GM21825 (cell line): ENCODE measurements around the gene TSPAN8.
"Not testable (repeated sequence)": the region's sequence is repeated elsewhere in the genome, so short reads cannot be mapped to it uniquely, and the experiment has no call there.

Experiments used
- ATAC-seq: cut with Tn5 transposase; IDR thresholded peaks from one replicate; pipeline ENCODE4 v1.9.1; 2021; ENCODE audit warnings: mild to moderate bottlenecking, moderate library complexity; ENCODE audit not compliant: unreplicated experiment

The TSPAN8 gene

GRCh38 chr12:71164568-71165197 lies 6.9 kb upstream of the TSPAN8 start:
- no peak for ATAC-seq

DNA sequence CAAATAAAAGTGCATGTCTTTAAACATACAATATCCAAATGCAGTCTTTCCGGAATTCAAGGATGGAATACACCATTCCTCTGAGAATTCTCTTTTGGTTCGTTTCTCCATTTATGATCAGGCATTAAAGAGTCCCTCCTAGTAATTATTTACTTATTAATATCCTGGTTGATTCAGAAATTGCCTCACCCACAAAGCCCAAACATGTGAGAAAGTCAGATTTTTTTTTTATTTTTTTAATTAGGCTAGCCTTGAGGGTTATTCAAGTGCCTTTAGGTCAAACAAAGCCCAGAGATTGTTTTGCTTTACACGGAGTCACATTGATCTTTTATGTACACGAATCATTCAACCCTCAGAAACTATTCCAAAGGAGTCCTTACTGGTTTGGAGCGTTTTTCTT lies 6.4 kb upstream of the TSPAN8 start:
- no peak for ATAC-seq

DNA sequence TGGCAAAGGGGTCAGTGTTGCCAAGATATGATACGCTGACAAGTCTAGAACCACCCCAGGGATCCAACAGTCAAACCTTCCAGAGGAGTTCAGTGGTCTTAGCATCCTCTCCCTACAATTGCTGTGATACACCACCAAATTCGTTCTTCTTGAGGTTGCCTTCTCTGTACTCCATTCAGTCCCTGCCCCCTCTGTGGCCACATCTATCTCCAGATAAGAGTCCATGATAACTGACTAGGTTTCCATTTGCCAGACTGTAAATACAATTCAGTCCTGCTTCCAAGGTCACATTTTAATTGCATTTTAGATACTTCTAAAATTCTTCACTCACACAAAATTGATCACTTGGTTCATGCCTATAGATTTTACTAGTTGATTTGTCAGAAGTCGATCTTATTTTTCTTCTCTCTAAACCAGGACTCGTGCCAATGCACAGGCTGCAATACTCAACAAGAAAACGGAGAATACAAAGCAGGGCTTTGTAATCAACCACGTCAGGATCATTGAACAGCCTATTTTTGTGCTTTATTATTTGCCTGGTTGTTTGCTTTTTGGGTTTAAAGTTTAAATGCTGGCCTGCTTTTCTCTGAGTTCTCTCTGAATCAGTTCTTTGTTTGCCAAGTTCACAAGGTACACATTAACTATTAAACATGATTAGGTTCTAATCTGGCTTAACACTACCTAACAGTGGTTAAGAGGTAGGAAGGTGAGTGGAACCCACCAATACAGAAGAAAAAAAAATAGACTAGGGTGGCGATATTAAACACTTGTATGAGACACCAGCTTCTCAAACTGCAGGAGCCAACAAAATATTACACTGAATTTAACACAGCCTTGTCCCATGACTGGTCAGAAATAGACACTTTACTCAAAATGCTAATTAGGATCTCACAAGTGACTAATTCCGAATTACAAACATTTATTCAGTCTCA lies 5.3 kb upstream of the TSPAN8 start:
- ATAC-seq: no peak

- no peak for ATAC-seq
Observed at GRCh38 chr12:71161591-71161990, 3.8 kb upstream of the TSPAN8 start.

DNA sequence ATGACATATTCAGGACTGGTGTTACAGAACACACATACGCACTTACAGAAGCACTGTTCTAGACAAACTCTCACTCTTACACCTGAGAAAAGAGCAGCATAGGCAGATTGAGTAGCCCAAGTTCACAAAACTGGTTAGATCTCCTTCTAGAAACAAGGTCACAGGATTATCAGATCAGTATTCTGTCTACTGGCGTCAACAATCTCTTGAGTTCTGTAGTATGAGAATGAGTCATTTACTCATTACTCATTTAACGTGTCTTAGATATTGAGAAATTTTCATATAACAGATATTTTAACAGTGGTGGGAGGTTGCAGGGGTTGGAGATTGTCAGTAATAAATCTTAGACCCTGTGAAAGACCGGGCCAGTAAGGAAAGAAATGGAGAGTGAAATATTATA lies 2.8 kb upstream of the TSPAN8 start:
- no peak for ATAC-seq

- ATAC-seq: no peak
Observed at GRCh38 chr12:71159878-71160277, 2.1 kb upstream of the TSPAN8 start.

- no peak for ATAC-seq
Observed at GRCh38 chr12:71159264-71159663, 1.5 kb upstream of the TSPAN8 start.

DNA sequence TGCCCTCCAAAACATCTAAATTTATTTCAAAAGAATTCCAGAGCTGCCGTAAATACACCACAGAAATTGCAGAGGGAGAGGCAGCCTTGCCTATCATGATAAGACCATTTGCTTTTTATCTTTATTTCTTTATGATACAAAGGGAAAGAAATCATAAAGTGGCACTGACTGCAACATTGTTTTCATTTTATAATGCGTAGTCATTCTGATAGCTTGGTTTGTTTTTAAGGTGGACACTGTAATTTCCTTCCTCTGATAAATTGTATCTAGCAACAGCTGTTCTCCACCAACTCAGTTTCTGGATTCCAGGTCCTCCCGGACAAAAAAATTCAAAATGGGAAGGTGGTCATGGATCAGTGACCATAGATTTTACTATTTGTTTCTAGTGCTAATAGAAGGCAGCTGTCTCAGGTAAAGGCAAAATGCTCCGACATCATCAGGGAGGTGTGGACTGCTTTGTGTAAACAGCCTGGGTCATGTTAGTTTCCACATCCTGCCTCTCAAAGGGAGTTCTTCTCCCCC lies 623 bp upstream of the TSPAN8 start:
- no peak for ATAC-seq

- ATAC-seq: no peak
Observed at GRCh38 chr12:71155225-71155624, 2.6 kb downstream of the TSPAN8 start.

DNA sequence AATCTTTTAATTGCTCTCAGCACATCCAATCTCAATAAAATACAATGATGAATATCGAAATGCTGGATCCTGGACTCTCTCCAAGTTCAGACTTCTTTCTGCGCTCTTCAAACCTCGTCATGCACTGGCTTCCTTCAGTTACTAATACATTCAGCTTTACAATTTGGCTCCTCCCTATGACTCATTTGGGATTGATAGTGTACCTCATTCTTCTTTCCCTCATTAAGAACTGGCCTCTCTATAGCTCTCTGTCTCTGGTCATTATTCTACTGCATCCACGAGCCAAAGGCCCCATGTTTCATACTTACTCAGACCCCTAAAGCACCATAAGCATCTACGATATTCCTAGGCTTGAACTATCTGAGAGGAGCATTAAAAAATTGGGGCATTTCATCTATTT lies 4.9 kb downstream of the TSPAN8 start:
- no peak for ATAC-seq

DNA sequence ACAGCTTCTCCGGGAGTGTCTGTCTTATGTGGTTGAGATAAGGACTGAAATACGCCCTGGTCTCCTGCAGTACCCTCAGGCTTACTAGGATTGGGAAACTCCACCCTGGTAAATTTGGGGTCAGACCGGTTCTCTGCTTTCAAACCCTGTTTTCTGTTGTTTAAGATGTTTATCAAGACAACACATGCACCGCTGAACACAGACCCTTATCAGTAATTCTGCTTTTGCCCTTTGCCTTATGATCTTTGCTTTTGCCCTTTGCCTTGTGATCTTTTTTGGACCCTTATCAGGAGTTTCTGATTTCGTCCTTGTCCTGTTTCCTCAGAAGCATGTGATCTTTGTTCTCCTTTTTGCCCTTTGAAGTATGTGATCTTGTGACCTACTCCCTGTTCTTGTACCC lies 7.8 kb downstream of the TSPAN8 start:
- not testable (repeated sequence) for ATAC-seq

DNA sequence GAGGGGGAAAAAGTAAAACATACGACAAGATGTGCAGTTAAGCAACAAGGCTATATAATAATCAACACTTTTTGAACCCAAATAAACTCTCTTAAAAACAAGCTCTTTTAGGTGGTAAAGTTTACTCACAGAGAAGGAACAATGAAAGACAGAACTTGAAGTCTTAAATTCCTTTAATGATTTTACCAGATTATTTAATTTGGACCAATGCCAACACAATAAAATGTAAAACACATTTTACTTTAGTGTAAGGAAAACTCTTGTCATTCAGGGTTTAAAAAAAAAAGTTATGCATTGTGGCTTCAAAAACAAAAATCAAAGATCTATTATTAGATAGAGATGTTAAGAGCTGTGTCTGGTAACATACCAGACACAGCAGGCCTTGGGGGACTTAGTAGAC lies 13.1 kb downstream of the TSPAN8 start:
- no peak for ATAC-seq

- ATAC-seq: no peak
Observed at GRCh38 chr12:71142956-71143355, 14.8 kb downstream of the TSPAN8 start.

DNA sequence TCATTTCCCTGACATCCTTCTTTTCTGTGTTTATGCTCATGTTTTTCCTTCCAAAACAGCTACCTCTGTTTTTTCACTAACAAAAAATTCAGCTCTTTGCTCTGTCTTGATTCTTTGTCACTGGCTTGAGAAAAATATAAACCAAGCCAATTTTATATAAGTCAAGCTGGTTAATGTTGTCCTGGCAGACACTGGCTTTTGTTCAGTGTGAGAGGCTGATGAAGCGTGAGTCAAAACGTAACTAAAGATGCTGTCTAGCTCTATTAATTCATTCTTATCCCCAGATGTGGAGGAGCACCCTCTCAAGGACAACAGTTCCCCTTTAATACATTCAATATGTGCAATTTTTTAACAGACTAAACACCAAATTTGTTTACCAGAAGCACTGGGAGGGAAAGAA lies 15.8 kb downstream of the TSPAN8 start:
- no peak for ATAC-seq

- no peak for ATAC-seq
Observed at GRCh38 chr12:71141378-71141926, 16.3 kb downstream of the TSPAN8 start.

DNA sequence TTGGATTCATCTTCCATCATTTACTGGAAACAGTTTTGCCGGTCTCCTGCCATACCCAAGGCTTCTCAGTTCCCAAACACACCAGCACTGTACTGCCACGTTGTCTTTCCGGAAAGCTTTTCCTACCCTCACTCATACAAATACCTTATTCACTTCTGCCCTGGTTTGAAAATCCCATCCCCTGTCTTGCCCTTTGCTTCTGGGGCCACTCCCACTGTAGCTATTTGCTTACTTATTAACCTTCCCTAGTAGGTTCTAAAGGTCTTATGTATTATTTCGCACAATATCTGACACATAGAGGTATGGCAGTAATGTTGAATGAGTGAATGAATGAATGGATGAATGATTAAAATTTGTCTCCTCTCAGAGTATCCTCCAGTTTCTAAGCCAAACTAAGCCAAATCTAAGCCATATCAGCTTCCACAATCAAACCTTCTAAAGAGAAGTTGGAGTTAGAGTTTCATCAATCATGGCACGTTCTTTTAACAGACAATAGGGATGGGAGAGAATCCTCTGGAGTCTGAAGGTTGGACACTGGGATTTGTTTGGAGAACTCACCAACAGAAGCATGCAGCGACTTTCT lies 18.6 kb downstream of the TSPAN8 start:
- no peak for ATAC-seq

DNA sequence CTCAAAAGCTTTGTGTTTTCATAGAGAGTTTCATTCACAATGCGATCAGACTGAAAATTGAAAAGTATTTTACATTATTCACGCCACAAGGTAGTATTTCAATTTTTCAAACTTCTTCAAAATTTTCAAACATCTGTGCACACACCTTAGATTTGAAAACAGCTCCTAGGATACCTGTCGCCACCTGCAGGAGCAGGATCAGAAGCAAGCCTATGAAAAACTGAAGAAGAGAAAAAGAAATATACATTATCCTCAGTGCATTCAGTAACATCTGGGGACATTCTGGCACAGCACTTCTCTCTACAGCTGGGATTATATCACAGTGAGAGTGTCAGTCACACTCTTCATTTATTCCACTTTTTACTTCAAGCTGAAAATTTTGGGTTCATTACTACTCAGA lies 19.8 kb downstream of the TSPAN8 start:
- ATAC-seq: no peak

GRCh38 chr12:71135812-71136176 lies 22.0 kb downstream of the TSPAN8 start:
- ATAC-seq: no peak

DNA sequence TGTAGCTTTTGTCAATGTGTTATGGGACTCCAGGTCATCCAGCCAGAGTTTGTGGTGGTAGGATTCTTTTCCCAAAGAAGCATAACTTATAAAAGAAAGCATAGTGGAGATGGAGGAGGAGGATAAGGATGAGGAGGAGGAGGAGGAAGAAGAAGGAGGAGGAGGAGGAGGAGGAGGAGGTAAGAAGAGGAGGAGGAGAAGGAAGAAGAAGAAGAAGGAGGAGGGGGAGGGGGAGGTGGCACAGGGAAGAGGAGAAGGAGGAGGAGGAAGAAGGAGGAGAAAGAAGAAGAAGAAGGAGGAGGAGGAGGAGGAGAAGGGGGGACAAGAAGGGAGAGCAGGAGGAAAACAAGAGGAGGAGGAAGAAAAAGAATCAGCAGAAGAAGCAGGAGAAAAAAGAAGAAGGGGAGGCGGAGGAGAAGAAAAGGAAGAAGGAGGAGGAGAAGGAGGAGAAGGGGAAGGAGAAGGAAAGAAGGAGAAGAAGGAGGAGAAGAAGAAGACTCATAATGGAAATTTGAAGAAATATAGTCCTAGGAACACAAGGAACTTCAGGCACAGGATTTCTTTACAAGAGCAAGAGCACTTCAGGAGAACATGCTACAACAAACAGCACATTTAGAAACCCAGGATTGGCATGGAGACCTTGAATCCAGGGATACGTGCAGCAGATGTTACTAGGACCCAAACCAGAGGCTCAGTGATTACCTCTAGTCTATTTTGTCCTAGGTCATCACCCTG lies 22.6 kb downstream of the TSPAN8 start:
- ATAC-seq: no peak

GRCh38 chr12:71134405-71134804 lies 23.4 kb downstream of the TSPAN8 start:
- no peak for ATAC-seq

GRCh38 chr12:71130521-71131069 lies 27.2 kb downstream of the TSPAN8 start:
- no peak for ATAC-seq
